Endothelial cell of umbilical vein (primary cell): ENCODE data around the gene BDKRB2. TPM values are rescaled to one million over a fixed set of nuclear protein-coding genes. Genes with fewer than 3 reads are reported as not detected.

ENCODE experiments used
- BruUV-seq: library from RNA; stranded (reverse); fragments of 400-500 nt; replicated peaks from 2 replicates; lab custom pipeline; 2021; lab: Mats Ljungman, UMichigan
- CTCF ChIA-PET: fragments of 300-600, 350-600 bp; sonication (Branson Sonifier 250); formaldehyde crosslinking; loops from one replicate; lab custom pipeline; 2021; ENCODE audit warnings: antibody characterized with exemption, inconsistent platforms; lab: Charles Lee
- POLR2A ChIA-PET: fragments of 300-600, 350-600 bp; sonication (Branson Sonifier 250); formaldehyde crosslinking; loops from one replicate; lab custom pipeline; 2021; ENCODE audit warnings: antibody characterized with exemption, inconsistent platforms; lab: Charles Lee
- DNase-seq: peaks from one replicate; pipeline ENCODE4 v3.0.0-alpha.2; 2011; ENCODE audit warnings: low read depth, low spot score
- FAIRE-seq: peaks from 2 replicates; lab custom pipeline; 2011; peaks lifted over from hg19 to GRCh38; lab: Jason Lieb, UNC
- H2AFZ ChIP-seq: 2 replicates; pipeline ENCODE4 v1.6.0; 2012; ENCODE audit warnings: low read depth, low read length, control low read depth, inconsistent platforms
- H3K27ac ChIP-seq: 2 replicates; pipeline ENCODE4 v1.5.1; 2011; ENCODE audit warnings: low read depth, mild to moderate bottlenecking, control low read depth, low read length, moderate library complexity; ENCODE audit not compliant: insufficient read depth
- H3K27me3 ChIP-seq, 2 experiments: 2 replicates each; pipeline versions ENCODE4 v1.6.0 to v1.6.1; 2011; ENCODE audit warnings: low read length in 2 of 2, mixed read lengths in 1 of 2; ENCODE audit not compliant: control insufficient read depth in 2 of 2, insufficient read depth in 2 of 2
- H3K36me3 ChIP-seq, 2 experiments: 2 replicates in 1 of 2; 3 replicates in 1 of 2; pipeline ENCODE4 v1.5.1; 2011; ENCODE audit warnings: low read length in 2 of 2, mild to moderate bottlenecking in 1 of 2, moderate library complexity in 1 of 2; ENCODE audit not compliant: control insufficient read depth in 2 of 2, insufficient read depth in 2 of 2; ENCODE audit errors: extremely low read depth in 1 of 2
- H3K4me1 ChIP-seq: 3 replicates; pipeline ENCODE4 v1.5.1; 2011; ENCODE audit warnings: mild to moderate bottlenecking, low read length; ENCODE audit not compliant: control insufficient read depth, insufficient read depth; ENCODE audit errors: extremely low read depth
- H3K4me2 ChIP-seq: 2 replicates; pipeline ENCODE4 v1.6.1; 2011; ENCODE audit warnings: low read length, control low read depth, mixed read lengths; ENCODE audit not compliant: insufficient read depth
- H3K4me3 ChIP-seq, 3 experiments: fragments of 200-600 bp in 1 of 3; sonication (generic), shearing (Covaris generic) in 1 of 3; replicated peaks in 1 of 3; 2 replicates each; pipeline ENCODE4 v1.5.1; 2011 to 2016; ENCODE audit warnings: control low read depth in 3 of 3, low read length in 3 of 3, mild to moderate bottlenecking in 2 of 3, inconsistent platforms in 1 of 3, low read depth in 1 of 3, moderate library complexity in 1 of 3; ENCODE audit not compliant: insufficient read depth in 1 of 3
- H3K79me2 ChIP-seq: 2 replicates; pipeline ENCODE4 v1.6.0; 2012; ENCODE audit warnings: low read length, inconsistent platforms; ENCODE audit not compliant: control insufficient read depth, insufficient read depth
- H3K9ac ChIP-seq: replicated peaks from 2 replicates; pipeline ENCODE3; 2011; ENCODE audit warnings: low read length, control low read depth; ENCODE audit not compliant: insufficient read depth; ENCODE audit errors: extremely low read depth
- H3K9me1 ChIP-seq: replicated peaks from 3 replicates; pipeline ENCODE4 v1.6.0; 2011; ENCODE audit warnings: mild to moderate bottlenecking, low read length; ENCODE audit not compliant: control insufficient read depth, insufficient read depth; ENCODE audit errors: extremely low read depth
- H3K9me3 ChIP-seq: replicated peaks from 2 replicates; pipeline ENCODE4 v1.5.1; 2012; ENCODE audit warnings: low read length, inconsistent platforms; ENCODE audit not compliant: control insufficient read depth, insufficient read depth
- H4K20me1 ChIP-seq: replicated peaks from 2 replicates; pipeline ENCODE3; 2011; ENCODE audit warnings: mild to moderate bottlenecking, low read length; ENCODE audit not compliant: control insufficient read depth, insufficient read depth; ENCODE audit errors: extremely low read depth
- EZH2 ChIP-seq: IDR thresholded peaks from 2 replicates; pipeline ENCODE4 v1.6.1; 2012; ENCODE audit warnings: borderline replicate concordance, low read depth, mild to moderate bottlenecking, moderate library complexity, low read length, inconsistent platforms; ENCODE audit not compliant: severe bottlenecking
- FOS ChIP-seq: IDR thresholded peaks from 2 replicates; pipeline ENCODE4 v1.6.1; 2011; ENCODE audit warnings: mild to moderate bottlenecking, low read length, moderate library complexity, borderline replicate concordance; ENCODE audit not compliant: insufficient read depth
- GATA2 ChIP-seq: IDR thresholded peaks from 2 replicates; pipeline ENCODE4 v1.7.0; 2011; ENCODE audit warnings: low read depth, mild to moderate bottlenecking, moderate library complexity, mixed read lengths, low read length; ENCODE audit not compliant: insufficient read length, insufficient read depth
- JUN ChIP-seq: IDR thresholded peaks from 2 replicates; pipeline ENCODE4 v1.6.1; 2011; ENCODE audit warnings: borderline replicate concordance, low read depth; ENCODE audit not compliant: insufficient read length, insufficient read depth
- MYC ChIP-seq: IDR thresholded peaks from one replicate; pipeline ENCODE4 v1.6.1; 2011; ENCODE audit warnings: mild to moderate bottlenecking, low read depth, low read length
- POLR2A ChIP-seq: IDR thresholded peaks from 2 replicates; pipeline ENCODE4 v1.6.1; 2012; ENCODE audit warnings: low read depth, mild to moderate bottlenecking, control low read depth, low read length
- POLR2AphosphoS5 ChIP-seq: IDR thresholded peaks from 2 replicates; pipeline ENCODE4 v1.6.1; 2012; ENCODE audit warnings: low read depth, mild to moderate bottlenecking, control low read depth, low read length, moderate library complexity; ENCODE audit not compliant: insufficient read depth
- dilution Hi-C: fragments of 300-500 bp; cut with MboI; formaldehyde crosslinking; loops from one replicate; pipeline ENCODE4 v1.15.0; 2019; ENCODE audit warnings: low sequenced_read_pairs; ENCODE audit not compliant: extremely low pct_ligation_motif_present
- intact Hi-C: fragments of 100-400 bp; cut with micrococcal nuclease; formaldehyde crosslinking; loops from one replicate; pipeline ENCODE4 v1.10.0; 2022
- polyA plus RNA-seq, 4 experiments: library from polyadenylated mRNA; depleted of rRNA in 3 of 4; stranded (reverse) in 3 of 4; unstranded in 1 of 4; fragments of >200 nt; gene quantifications; 2 replicates each; pipeline versions ENCODE4 v1.2.1 to v1.2.3, GENCODE V29; 2011 to 2012; ENCODE audit warnings: missing spikeins in 1 of 4
- total RNA-seq: library from RNA; stranded (reverse); gene quantifications from 2 replicates; pipeline ENCODE4 v1.2.3, GENCODE V29; 2021
- TF ChIP-seq, protein P1 (sequence below): IDR thresholded peaks from 2 replicates; pipeline ENCODE4 v1.6.1; 2011; ENCODE audit not compliant: insufficient read depth, insufficient read length
- TF ChIP-seq, protein P2 (sequence below), 2 donors: IDR thresholded peaks; 1 replicate in 1 of 2; 2 replicates in 1 of 2; pipeline ENCODE4 v1.5.1; 2011; ENCODE audit warnings: low read length in 2 of 2, mild to moderate bottlenecking in 2 of 2, moderate library complexity in 2 of 2, control low read depth in 1 of 2, inconsistent platforms in 1 of 2, low read depth in 1 of 2; ENCODE audit not compliant: insufficient read depth in 1 of 2; ENCODE audit errors: extremely low read depth in 1 of 2

BDKRB2 gene
- total and polyA plus RNA-seq, 2 donors (not counting 3 experiments of a cell fraction or from before 2014, with no cell fraction given): 0.22 to 0.77 TPM

DNA sequence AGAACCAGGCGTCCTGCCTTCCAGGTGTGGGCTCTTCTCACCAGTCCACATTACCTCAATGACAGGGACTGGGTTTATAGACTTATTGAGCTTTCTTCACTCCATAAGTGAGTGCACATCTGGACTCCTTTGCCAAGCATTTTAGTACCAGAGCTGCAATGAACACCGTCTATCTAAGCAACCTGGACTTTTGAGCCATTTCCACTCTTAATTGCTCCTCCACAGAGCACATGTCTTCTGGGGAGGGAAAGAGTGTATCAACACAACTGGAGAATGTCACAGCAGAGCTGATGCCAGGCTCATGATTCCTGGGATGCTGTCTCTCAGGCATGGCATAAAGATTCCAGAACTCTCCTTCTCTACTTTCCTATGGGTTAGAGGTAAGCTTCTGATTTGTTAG lies 43.0 kb upstream of the BDKRB2 start:
- TF ChIP-seq POLR2A: no peak
- TF ChIP-seq, protein P1, sequence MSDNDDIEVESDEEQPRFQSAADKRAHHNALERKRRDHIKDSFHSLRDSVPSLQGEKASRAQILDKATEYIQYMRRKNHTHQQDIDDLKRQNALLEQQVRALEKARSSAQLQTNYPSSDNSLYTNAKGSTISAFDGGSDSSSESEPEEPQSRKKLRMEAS: no peak
- TF ChIP-seq EZH2: no peak
- no peak for TF ChIP-seq JUN
- TF ChIP-seq POLR2AphosphoS5: no peak
- TF ChIP-seq FOS: no peak
- TF ChIP-seq MYC: no peak
- TF ChIP-seq, protein P2, sequence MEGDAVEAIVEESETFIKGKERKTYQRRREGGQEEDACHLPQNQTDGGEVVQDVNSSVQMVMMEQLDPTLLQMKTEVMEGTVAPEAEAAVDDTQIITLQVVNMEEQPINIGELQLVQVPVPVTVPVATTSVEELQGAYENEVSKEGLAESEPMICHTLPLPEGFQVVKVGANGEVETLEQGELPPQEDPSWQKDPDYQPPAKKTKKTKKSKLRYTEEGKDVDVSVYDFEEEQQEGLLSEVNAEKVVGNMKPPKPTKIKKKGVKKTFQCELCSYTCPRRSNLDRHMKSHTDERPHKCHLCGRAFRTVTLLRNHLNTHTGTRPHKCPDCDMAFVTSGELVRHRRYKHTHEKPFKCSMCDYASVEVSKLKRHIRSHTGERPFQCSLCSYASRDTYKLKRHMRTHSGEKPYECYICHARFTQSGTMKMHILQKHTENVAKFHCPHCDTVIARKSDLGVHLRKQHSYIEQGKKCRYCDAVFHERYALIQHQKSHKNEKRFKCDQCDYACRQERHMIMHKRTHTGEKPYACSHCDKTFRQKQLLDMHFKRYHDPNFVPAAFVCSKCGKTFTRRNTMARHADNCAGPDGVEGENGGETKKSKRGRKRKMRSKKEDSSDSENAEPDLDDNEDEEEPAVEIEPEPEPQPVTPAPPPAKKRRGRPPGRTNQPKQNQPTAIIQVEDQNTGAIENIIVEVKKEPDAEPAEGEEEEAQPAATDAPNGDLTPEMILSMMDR (IDR thresholded peaks at IDR 0.05; ENCODE audit: extremely low read depth in 1 of 2, insufficient read depth in 1 of 2, low read depth in 1 of 2, low read length in 2 of 2): no peak
- TF ChIP-seq GATA2: no peak
- Histone ChIP-seq H3K9ac (no peak overlapping the region), H3K4me2 (no peak overlapping the region), H4K20me1 (no peaks in the 10 kb centered on the region), H2AFZ (no peak overlapping the region), H3K27me3 (no peaks in the 10 kb centered on the region), H3K9me3 (no peaks in the 10 kb centered on the region), H3K36me3 (no peaks in the 10 kb centered on the region), H3K4me1 (no peaks in the 10 kb centered on the region), H3K27ac (no peak overlapping the region), H3K4me3 (no peak overlapping the region), H3K9me1 (no peaks in the 10 kb centered on the region), H3K79me2 (no peaks in the 10 kb centered on the region)
- no peak for DNase-seq
- dilution Hi-C loops (no loop called here), intact Hi-C loops (no loop called here)
- CTCF ChIA-PET: no interaction called here
- BruUV-seq: no TSS peak
- no peak for FAIRE-seq
- POLR2A ChIA-PET: no interaction called here
